K562 (cell line): ENCODE results near the gene CAMK2G. TPM values are rescaled to one million over a fixed set of nuclear protein-coding genes. Genes with fewer than 3 reads are reported as not detected.

Source experiments
- CCAR2 ChIP-seq: fragments of 200-400 bp; formaldehyde crosslinking; IDR thresholded peaks from 2 replicates; pipeline ENCODE4 v1.6.1; 2017; ENCODE audit warnings: mild to moderate bottlenecking, low read depth, low read length
- CEBPB ChIP-seq: fragments of 450-650 bp; IDR thresholded peaks from 2 replicates; pipeline ENCODE4 v1.6.1; 2016; ENCODE audit warnings: missing genetic modification characterization, missing compliant biosample characterization
- IRF1 ChIP-seq: sonication (generic); formaldehyde crosslinking; IDR thresholded peaks from 2 replicates; pipeline ENCODE4 v1.8.0; 2022; ENCODE audit warnings: missing genetic modification reagents, mild to moderate bottlenecking, borderline replicate concordance
- MCM5 ChIP-seq: fragments of 450-650 bp; IDR thresholded peaks from 2 replicates; pipeline ENCODE4 v1.6.1; 2016; ENCODE audit warnings: low read depth
- NFXL1 ChIP-seq: fragments of 450-650 bp; formaldehyde crosslinking; IDR thresholded peaks from 2 replicates; pipeline ENCODE4 v1.4.0; 2021; ENCODE audit warnings: mild to moderate bottlenecking
- PATZ1 ChIP-seq: fragments of 250-450 bp; sonication (Bioruptor Pico); IDR thresholded peaks from 2 replicates; pipeline ENCODE4 v1.5.0; 2020; ENCODE audit warnings: mild to moderate bottlenecking, borderline replicate concordance
- RREB1 ChIP-seq: fragments of 250-450 bp; sonication (Bioruptor Pico); IDR thresholded peaks from 2 replicates; pipeline ENCODE4 v1.4.0; 2020
- SMARCE1 ChIP-seq: fragments of 450-650 bp; IDR thresholded peaks from 2 replicates; pipeline ENCODE4 v1.7.1; 2016; ENCODE audit warnings: mild to moderate bottlenecking
- TAF15 ChIP-seq: fragments of 200-400 bp; formaldehyde crosslinking; IDR thresholded peaks from 2 replicates; pipeline ENCODE4 v1.6.1; 2017; ENCODE audit warnings: mild to moderate bottlenecking, low read depth, low read length, moderate library complexity
- TCF15 ChIP-seq: fragments of 250-450 bp; sonication (Bioruptor Pico); IDR thresholded peaks from 2 replicates; pipeline ENCODE4 v1.8.0; 2022; ENCODE audit warnings: moderate library complexity, mild to moderate bottlenecking, inconsistent platforms
- ZFP1 ChIP-seq: fragments of 450-650 bp; formaldehyde crosslinking; IDR thresholded peaks from 2 replicates; pipeline ENCODE4 v1.4.0; 2020; ENCODE audit warnings: mild to moderate bottlenecking, mixed read lengths
- ZNF655 ChIP-seq: fragments of 250-450 bp; sonication (Bioruptor Pico); IDR thresholded peaks from 2 replicates; pipeline ENCODE4 v1.5.0; 2021
- polyA plus RNA-seq, 8 experiments: library from polyadenylated mRNA; depleted of rRNA in 4 of 8; stranded (reverse) in 5 of 8; unstranded in 3 of 8; fragments of >200 nt; fragmentation: Nextera tagmentation in 2 of 8; fragmentation: Illumina TruSeq in 1 of 8; extraction: Ambion mirVana in 2 of 8; extraction: Trizol in 1 of 8; gene quantifications; 2 replicates each; pipeline versions ENCODE4 v1.2.1 to v1.2.3, GENCODE V29; 2011 to 2014; ENCODE audit warnings: inconsistent platforms in 1 of 8, missing spikeins in 1 of 8
- total RNA-seq, 7 experiments: library from RNA; depleted of rRNA in 6 of 7; stranded (reverse); fragments of >200 nt in 6 of 7; fragmentation: Illumina TruSeq in 2 of 7; extraction: Trizol in 2 of 7; gene quantifications; 2 replicates each; pipeline versions ENCODE4 v1.2.1 to v1.2.3, GENCODE V29; 2011 to 2021; ENCODE audit warnings: low replicate concordance in 1 of 7

Gene CAMK2G
- total and polyA plus RNA-seq, 9 of the 15 experiments (the other 6 are each of a cell fraction or from before 2014, with no cell fraction given), result 9.0 to 37.9 (median 32.6) TPM

- TF ChIP-seq TCF15 (CRISPR knock-in tag) (no peak), NFXL1 (CRISPR knock-in tag) (no peak), IRF1 (CRISPR knock-in tag) (no peak), CEBPB (tag) (peak; percentile 61; the same call in 1 of the 2 replicates), ZFP1 (CRISPR knock-in tag) (no peak), TAF15 (no peak), ZNF655 (no peak), CCAR2 (no peak), SMARCE1 (0 out of 2 replicates have a peak, but pooled peaks have one; percentile 38), RREB1 (CRISPR knock-in tag) (no peak), PATZ1 (CRISPR knock-in tag) (no peak), MCM5 (no peak)
Measured at GRCh38 chr10:73879296-73880173, 5.2 kb upstream of the CAMK2G start (continued).
